Stimulated activated CD4-positive, alpha-beta T cell treated with anti-CD3 and anti-CD28 coated beads, Interleukin-4, amount 100 ng/mL, for 24 hours (primary cell): Measurements from ENCODE around the gene F8.

Experiments used
- DNase-seq: peaks from one replicate; pipeline ENCODE4 v3.0.0-alpha.2; 2020

F8 gene

GRCh38 chrX:155022585-155022984 lies at the start of gene F8:
F8 (minus strand) TSS chrX:155022723; CDS start chrX:155022552, 171 bp downstream.
- DNase-seq: no peak

- no peak for DNase-seq
These were observed 49.3 kb upstream of the F8 start for GRCh38 chrX:155071694-155072280.

DNA sequence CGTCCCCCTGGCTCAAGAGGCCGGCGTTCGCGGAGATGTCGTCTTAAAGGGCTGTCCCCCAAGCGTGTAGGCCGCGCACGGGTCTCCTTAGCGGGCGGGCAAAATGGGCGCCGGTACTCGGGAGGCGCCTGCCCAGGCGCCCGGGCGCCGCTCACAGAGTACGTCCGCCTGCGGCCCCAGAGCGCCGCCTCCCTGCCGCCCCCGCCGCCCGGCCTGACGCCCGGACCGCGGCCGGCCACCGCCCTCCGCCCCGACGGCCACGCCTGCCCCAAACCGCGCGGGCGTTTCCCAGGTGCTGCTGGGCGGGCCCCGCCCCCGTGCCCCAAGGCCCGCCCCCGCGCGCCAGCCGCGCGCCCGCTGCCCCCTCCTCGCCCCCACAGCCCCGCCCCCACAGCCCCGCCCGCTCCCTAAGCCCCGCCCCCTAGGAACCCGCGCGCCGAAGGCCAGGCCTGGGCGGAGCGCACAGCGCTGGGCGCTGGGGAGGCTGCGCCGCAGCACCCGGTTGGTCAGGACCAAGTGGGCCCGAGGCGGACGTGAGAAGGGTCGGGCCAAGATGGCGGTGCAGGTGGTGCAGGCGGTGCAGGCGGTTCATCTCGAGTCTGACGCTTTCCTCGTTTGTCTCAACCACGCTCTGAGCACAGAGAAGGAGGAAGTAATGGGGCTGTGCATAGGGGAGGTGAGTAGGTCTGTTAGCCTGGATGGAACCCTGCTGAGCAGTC lies 48.6 kb upstream of the F8 start, which contains the start of the genes BRCC3, CMC4 and MTCP1:
Gene BRCC3, plus strand, starts transcription at position 534 of the 719 bp plus-strand sequence. Its CDS starts 20 bp downstream, at position 554.
Gene CMC4, minus strand, starts transcription at position 162 of the 719 bp plus-strand sequence. CDS start 7,113 bp downstream, outside the sequence.
Gene MTCP1, minus strand, starts transcription at position 162 of the 719 bp plus-strand sequence. CDS start 5,126 bp downstream, outside the sequence.
- peak; percentile 76 for DNase-seq

- no peak for DNase-seq
These were observed 48.1 kb upstream of the F8 start for GRCh38 chrX:155070663-155070974.

DNA sequence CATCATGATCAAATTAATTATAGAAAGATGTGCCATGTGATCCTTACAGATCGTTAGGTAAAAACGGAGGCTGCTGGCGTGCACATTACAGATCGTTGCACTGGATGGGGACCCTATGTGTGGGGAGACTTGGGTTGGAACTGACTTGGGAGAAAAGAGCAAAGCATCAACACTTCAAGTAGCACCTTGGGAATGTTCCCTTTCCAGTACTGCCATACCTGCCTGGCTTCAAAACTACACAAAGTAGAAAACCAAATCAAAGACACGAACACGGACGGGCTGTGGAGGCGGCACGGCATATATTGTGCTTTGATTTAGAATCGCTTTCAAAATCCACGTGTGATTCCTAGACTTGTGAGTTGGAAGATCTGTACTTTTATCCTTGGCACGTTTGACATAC lies 47.5 kb upstream of the F8 start:
- no peak for DNase-seq

DNA sequence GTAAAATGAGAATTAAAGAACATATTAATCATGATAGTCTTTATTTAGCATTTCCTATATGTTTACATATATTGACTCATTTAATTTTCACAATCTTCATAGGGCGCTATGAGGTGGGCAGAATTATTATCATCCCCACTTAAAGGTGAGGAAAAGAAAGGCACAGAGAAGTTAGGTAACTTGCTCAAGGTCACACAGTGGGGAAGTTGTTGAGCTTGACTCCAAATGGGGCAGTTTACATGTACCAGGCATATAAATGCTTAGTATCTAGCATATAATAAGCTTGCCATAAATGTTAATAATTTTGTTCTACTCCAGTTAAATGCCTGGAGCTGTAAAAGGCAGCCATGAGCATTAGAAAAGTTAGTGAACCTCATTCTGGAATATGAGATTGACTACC lies 46.9 kb upstream of the F8 start:
- no peak for DNase-seq

DNA sequence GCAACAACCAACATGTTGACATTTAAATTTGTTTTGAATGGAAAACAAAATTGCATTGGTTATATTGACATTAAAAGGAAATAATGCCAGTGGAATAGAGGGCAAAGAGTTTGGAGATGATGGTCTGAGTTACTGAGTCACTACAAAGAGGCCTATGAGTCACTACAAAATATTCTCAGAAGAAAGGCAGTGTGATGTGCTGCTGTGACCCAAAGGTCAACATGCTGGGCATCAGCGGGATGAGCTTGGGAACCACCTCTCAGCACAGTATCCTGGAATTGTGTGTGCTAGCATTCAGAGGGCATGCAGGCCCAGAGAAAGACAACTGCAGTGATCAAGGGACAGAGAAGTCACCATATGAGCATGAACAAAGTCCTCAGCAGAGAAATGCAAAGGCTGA lies 45.6 kb upstream of the F8 start:
- DNase-seq: no peak

DNA sequence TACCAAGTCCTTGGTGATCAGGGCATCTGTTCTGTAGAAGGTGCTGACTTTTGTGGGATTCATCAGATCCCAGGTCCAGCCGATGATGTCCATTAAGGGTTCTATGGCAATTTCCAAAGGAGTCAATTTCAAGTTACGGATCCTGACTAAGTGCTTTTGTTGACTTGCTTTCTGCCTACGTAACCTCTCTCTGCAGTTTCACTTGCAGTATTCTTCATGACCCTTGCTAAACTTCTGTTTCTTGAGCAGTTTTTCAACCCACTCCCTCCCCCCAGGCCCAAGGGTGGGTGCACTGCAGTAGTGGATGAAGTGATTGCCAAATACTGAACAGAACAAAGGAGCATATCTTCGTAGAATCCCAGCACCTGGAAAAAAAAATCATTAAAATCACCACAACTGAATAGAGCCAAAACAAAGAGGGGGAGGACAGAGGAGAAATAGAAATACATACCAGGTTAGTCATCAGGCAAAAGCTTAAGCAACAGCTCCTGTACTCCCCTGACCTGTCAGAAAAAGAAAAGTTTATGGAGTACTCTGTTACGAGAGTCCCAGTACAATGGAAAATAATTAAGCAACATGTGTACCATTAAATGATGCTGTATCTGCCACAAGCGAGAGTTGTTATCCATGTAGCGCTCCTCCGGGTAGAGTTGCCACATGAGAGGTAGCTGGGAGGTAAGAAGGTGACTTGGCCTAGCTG lies 42.7 kb upstream of the F8 start:
- DNase-seq: no peak

GRCh38 chrX:155061760-155062159 lies 39.2 kb upstream of the F8 start:
- no peak for DNase-seq

DNA sequence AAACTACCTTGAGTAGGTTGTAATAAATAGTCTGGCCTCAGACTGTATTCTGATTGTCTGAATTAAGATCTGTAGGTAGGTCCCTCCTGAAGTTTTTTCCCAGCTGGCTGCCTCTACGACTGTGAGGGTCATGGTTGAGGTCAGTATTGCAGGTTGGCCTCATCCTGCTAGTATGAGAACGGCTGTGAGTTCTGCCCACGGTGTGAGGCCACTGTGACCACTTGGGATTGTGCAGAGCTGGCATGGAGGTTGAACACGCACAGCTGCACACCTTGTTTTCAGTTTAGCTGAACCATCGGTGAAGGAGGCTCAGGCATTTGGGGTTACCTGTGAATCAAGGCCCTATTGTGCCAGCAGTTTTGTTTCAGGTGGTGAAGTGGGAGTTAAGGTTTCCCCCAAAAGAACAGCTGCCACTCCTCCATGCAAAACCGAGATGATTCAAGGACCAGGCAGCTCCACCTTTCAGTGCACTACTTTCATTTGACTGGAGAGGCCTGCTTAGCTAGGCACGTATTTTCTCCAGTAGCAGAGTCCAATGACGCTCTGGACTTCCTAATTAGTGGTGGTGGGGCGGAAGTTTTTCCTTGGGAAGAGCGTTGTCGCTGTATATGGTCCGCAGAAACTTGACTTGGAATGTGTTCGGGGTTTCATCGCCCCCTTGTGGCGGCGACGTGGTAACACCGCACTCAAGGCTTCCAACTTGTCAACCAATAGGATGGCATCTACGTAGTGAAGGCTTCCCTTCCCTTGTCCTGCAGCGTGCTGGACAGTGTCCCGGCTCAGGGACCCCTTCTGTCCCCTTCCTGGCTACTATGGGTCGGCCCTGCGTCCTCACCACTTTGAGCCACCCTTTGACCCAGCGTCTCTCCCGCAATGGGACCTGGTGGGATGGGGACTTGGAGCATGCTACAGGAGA lies 34.6 kb upstream of the F8 start:
- DNase-seq: peak; percentile 40

GRCh38 chrX:155056471-155056870 lies 33.9 kb upstream of the F8 start:
- DNase-seq: no peak

DNA sequence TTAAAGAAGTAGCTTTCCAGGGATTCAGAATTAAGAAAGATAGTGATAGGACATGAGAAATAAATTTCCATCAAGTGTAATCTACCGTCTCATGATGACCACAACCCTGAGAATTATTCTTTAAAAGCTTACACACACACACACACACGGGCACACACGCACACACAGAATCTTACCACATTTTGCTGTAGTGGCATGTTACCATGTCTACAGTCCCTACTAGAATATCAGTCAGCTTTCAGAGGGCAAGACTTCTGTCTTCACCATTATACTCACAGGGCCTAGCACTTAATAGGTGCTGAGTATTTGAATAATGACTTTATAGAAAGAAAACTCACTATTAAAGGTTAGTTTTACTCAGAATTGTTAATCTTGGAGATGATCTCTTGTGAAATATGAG lies 33.0 kb upstream of the F8 start:
- DNase-seq: no peak

GRCh38 chrX:155054255-155054654 lies 31.7 kb upstream of the F8 start:
- DNase-seq: no peak

- no peak for DNase-seq
These were observed 31.1 kb upstream of the F8 start for GRCh38 chrX:155053656-155054055.

GRCh38 chrX:155052738-155053498 lies 30.4 kb upstream of the F8 start:
- no peak for DNase-seq

DNA sequence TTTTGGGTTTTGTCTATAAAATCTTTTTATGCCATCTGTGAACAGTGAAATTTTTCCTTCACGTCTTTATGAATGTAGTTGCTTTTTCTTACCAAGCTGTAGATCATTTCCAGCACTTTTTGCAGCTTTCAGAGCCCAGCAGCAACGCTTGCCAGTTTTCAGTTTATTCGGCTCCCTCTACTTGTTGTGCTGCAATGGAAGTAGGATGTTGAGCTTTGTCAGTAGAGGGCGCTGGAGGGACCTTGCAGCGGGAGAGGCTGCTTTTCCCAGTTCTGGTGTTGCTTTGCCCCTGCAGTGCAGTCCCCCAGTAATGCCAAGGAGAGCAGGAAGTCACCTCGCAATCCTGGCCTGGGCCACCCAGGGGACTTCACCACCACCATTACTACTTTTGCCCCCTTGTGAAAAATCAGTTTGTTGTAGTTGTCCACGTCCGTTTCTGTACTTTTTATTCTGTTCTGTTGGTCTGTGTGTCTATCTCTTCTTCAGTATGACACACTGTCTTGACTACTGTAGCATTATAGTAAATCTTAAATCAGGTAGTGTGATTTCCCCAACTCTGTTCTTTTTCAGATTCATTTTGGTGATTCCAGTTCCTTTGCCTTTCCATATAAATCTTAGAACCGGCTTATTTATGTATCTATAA lies 26.6 kb upstream of the F8 start:
- DNase-seq: peak; percentile 53

GRCh38 chrX:155046811-155047528 lies 24.4 kb upstream of the F8 start:
- DNase-seq: no peak

- no peak for DNase-seq
These were observed 23.7 kb upstream of the F8 start for GRCh38 chrX:155046129-155046810.

- DNase-seq: no peak
These were observed 13.2 kb upstream of the F8 start for GRCh38 chrX:155035688-155036087.

GRCh38 chrX:155031657-155032056 lies 9.1 kb upstream of the F8 start:
- DNase-seq: no peak
